HG03520 (cell line): ENCODE results near the gene ERC1.

Source experiments
- ATAC-seq: cut with Tn5 transposase; IDR thresholded peaks from one replicate; pipeline ENCODE4 v1.9.1; 2021; ENCODE audit warnings: mild to moderate bottlenecking, moderate library complexity; ENCODE audit not compliant: unreplicated experiment

The ERC1 gene

DNA sequence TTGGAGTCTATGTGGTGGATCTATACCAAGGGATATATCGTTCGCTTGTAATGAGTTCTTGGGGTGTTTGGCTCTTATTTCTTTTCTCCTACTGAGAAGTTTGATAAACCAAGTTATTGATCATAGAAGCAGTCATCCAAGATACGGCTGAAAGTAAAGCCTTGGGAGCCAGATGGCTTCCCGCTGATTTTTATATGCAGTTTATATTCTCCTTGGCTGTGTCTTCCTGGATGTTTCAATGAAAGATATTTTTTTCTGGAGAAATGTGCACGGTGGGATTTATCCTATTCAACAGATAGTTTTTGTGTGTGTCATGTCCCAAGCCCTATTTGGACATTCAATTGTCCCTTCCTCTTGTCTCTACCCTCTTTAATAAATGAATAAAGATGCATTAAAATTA lies 289.0 kb downstream of the ERC1 start:
- ATAC-seq, result no peak

DNA sequence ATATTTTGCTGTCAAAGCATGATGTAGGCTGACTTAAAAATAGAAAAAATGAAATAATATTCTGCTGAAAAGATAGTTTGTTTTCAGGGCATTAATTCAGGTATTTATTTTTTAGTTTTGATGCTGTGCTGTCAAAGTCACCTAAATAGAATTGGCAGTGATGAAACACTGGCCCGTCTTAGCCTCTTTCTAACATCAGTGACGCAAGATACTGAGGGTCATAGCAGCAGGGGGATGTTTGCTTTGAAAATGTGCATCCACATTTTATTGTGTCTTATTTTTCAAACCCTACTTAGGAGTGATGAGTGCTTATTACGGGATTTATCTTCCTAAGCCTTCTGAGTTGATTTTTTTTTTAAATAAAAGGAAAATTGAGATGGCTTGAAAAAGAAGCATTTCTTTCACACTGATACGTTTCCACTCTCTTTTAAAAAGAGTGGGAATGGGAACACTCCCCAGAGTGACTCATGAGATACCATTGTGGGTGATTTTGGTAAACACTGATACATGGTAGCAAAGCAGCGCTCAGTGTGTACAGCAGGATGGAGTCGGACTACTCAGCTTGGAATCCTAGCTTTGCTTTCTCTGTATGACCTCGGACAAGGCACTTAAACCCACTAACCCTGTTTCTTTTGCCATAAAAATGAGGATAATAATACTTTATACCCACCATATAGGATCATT lies 290.8 kb downstream of the ERC1 start:
- ATAC-seq, result no peak

GRCh38 chr12:1282670-1283315 lies 291.8 kb downstream of the ERC1 start:
- no peak for ATAC-seq

GRCh38 chr12:1283316-1283715 lies 292.3 kb downstream of the ERC1 start:
- ATAC-seq, result no peak

GRCh38 chr12:1284611-1285010 lies 293.6 kb downstream of the ERC1 start:
- ATAC-seq, result no peak

DNA sequence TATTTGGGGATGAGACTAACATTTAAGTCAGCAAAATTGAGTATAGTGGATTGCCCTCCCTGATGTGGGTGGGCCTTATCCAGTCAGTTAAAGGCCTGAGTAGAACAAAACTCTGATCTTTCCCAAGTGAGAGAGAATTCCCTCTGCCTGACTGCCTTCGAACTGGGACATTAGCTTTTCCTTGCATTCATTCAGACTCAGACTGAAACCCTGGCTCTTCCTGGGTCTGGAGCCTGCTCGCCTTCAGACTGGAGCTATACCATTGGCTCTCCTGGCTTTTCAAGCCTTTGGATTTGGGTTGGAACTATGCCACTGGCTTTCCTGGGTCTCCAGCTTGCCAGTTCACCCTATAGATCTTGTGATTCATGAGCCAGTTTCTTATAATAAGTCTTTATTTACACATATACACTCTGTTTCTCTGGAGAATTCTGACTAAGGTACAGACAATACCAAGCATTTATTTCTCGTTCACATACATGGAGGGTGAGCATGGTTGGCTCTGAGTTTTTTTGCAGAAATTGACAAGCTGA lies 296.5 kb downstream of the ERC1 start:
- ATAC-seq, result no peak

DNA sequence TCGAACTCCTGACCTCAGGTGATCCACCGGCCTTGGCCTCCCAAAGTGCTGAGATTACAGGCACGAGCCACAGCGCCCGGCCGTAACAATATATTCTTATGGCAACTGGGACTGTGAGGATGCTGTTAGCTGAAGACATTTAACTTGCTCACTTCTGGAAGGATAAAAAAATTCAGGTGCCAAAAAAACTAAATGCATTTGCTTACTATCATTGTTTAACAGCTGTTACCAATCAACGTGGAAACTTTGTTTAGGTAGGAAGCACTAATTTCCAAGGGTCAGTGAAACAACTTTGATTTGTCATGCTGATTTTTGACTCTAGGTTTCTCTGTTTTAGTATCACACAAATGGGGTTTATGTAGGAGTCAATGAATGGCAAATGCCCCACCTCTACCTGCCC lies 297.3 kb downstream of the ERC1 start:
- no peak for ATAC-seq

DNA sequence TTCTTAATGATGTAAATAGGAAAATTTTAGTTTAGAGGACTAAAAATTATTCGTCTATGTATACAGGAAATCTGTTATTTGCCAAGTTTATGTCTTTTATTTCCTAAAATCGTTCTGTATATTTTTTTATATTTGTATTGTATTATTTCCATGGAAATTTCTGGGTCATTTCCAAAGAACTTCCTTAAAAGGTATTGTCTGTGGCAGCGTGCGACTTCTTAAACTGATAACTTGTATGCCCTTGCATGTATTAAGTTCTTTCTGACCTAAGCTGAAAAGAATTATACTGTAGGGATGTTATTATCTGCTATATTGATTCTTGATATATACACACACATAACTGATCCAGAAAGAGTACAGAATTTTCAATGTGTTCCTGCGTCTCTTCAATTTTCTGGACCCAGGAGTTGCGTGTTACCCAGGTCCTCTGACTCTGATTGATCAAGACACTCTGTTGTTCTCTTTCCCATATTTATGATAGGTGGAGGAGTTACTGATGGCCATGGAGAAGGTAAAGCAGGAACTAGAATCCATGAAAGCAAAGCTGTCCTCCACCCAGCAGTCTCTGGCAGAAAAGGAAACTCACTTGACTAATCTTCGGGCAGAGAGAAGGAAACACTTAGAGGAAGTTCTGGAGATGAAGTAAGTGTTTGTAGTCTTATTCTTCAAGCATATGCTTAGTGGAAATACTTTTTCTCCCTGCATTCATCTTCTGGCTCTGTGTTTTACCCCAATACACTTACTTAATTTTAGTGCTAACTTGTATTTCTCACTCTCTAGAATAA lies 298.5 kb downstream of the ERC1 start:
- ATAC-seq, result no peak

DNA sequence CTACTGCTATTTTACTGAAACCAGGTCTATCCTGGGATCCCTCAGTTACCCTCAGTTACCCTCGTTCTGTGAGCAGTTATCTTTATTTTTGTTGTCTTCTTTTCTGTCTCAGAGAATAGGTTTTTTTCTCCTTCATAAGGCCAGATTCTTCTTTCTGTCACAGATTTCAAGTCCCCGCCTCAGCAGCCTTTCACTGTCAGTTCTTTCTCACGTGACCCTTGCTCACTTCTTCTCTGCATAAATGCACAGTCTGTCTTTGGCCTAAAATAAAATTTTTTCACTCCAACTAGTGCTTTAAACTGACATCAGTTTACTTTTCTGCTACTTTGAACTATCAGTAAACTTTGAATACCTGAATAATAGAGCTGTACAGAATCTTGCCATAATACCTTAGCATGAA lies 299.7 kb downstream of the ERC1 start:
- ATAC-seq, result no peak

GRCh38 chr12:1291601-1292332 lies 300.7 kb downstream of the ERC1 start:
- ATAC-seq, result no peak

DNA sequence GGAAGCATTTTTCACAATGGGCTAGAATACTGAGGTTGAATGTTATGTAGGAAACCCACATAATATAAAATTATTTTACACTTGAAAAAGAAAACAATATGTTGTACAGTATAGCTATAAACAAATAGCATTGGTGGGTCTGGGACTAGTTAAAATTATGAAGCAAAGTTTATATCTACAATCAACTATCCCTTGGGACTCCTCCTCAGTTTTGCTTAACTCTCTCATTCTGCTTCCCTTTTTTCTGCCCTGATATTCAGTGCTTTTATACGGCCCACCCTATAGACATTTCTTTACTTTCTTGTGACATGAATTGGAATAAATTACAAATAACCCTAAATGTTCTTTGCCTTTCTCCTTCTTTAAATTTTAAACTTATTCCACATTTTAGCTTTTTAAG lies 302.9 kb downstream of the ERC1 start:
- no peak for ATAC-seq

- no peak for ATAC-seq
These were observed 306.2 kb downstream of the ERC1 start for GRCh38 chr12:1297206-1297605.

DNA sequence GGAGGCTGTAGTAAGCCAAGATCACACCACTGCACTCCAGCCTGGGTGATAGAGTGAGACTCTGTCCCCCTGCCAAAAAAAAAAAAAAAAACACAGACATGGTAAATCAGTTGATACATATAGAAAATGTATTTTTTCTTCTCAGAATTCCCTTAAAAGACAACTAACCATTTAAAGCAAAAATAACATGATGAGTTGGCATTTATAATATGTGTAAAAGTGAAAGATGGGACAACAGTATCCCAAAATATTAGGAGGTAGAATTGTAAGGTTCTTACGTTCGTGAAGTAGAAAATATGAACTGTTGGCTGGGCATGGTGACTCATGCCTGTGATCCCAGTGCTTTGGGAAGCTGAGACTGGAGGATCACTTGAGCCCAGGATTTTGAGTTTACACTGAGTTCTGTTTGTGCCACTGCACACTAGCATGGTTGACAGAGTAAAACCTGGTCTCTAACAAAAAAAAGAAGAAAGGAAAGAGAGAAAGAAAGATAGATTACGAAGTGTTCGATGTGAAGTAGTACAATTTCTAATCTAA lies 306.7 kb downstream of the ERC1 start:
- no peak for ATAC-seq

DNA sequence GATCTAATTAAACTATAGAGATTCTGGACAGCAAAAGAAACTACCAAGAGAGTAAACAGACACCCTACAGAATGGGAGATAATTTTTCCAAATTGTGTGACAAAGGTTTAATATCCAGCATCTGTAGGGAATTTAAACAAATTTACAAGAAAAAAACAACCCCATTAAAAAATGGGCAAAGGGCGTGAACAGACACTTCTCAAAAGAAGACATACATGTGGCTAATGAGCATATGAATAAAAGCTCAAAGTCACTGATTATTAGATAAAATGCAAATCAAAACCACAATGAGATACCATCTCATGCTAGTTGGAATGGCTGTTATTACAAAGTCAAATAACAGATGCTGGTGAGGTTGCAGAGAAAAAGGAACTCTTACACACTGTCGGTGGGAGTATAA lies 309.4 kb downstream of the ERC1 start:
- ATAC-seq, result no peak

- ATAC-seq, result no peak
These were observed 311.3 kb downstream of the ERC1 start for GRCh38 chr12:1302201-1302870.

GRCh38 chr12:1305063-1305434 lies 314.0 kb downstream of the ERC1 start:
- ATAC-seq, result no peak

- no peak for ATAC-seq
These were observed 314.9 kb downstream of the ERC1 start for GRCh38 chr12:1305791-1306500.

- ATAC-seq, result no peak
These were observed 315.8 kb downstream of the ERC1 start for GRCh38 chr12:1306817-1307216.

DNA sequence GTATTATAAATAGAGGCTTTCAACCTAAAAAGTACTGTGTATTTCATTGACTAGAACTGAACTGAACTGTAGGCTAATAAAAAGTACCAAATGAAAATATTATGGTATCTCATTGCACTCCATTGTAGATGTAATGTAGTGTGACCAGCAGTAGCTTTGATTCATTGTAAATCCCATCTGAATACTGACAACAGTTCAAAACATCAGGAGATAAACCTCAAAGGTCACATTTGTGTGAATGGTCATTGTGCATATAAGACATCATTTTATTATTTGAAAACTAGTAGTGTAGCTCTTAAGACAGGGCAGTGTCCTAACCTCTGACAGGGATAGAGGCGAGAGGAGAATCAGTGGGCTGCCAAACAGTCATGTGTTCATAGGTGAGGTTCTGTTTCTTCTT lies 316.8 kb downstream of the ERC1 start:
- no peak for ATAC-seq

GRCh38 chr12:1309613-1310012 lies 318.6 kb downstream of the ERC1 start:
- ATAC-seq, result no peak
